Astrocyte of the hippocampus (primary cell): ENCODE results near the gene MSLN.
A peak's percentile ranks its signal among the peaks of the same experiment; 100 is the strongest.
"Not testable (repeated sequence)": the region's sequence is repeated elsewhere in the genome, so short reads cannot be mapped to it uniquely, and the experiment has no call there.

ENCODE experiments used
- DNase-seq: peaks from one replicate; pipeline ENCODE4 v3.0.0; 2011; ENCODE audit warnings: low read depth, low spot score

Gene MSLN

GRCh38 chr16:774086-775001 is 13.8 kb downstream of the MSLN start:
- DNase-seq = no peak

GRCh38 chr16:775236-775796 is 14.8 kb downstream of the MSLN start:
- no peak for DNase-seq

GRCh38 chr16:776298-776697 is 15.8 kb downstream of the MSLN start:
- not testable (repeated sequence) for DNase-seq

GRCh38 chr16:776824-777223 is 16.3 kb downstream of the MSLN start:
- no peak for DNase-seq

- DNase-seq = peak; percentile 48
These were observed 17.3 kb downstream of the MSLN start for GRCh38 chr16:777826-778225.

GRCh38 chr16:778447-778846 is 17.9 kb downstream of the MSLN start:
- DNase-seq = no peak

- no peak for DNase-seq
These were observed 18.5 kb downstream of the MSLN start for GRCh38 chr16:778909-779527.

- DNase-seq = no peak
These were observed 19.0 kb downstream of the MSLN start for GRCh38 chr16:779561-779960.

GRCh38 chr16:780296-780695 is 19.8 kb downstream of the MSLN start:
- DNase-seq = no peak

GRCh38 chr16:781346-782010 is 20.9 kb downstream of the MSLN start:
- DNase-seq = no peak

GRCh38 chr16:782258-782657 is 21.7 kb downstream of the MSLN start:
- DNase-seq = no peak

- no peak for DNase-seq
These were observed 22.4 kb downstream of the MSLN start for GRCh38 chr16:782766-783403.

- DNase-seq = no peak
These were observed 23.0 kb downstream of the MSLN start for GRCh38 chr16:783404-784161.

GRCh38 chr16:784431-784830 is 23.9 kb downstream of the MSLN start:
- no peak for DNase-seq

GRCh38 chr16:785563-786535 is 25.3 kb downstream of the MSLN start:
- peak; percentile 83 for DNase-seq

GRCh38 chr16:787321-787966 is 26.9 kb downstream of the MSLN start:
- no peak for DNase-seq

GRCh38 chr16:787978-788398 is 27.5 kb downstream of the MSLN start, which contains the start of gene RPUSD1:
TSS of gene RPUSD1 (minus strand) at chr16:788381. CDS start at chr16:787737, 644 bp downstream.
- no peak for DNase-seq

- DNase-seq = peak; percentile 98
These were observed 28.0 kb downstream of the MSLN start, which contains the start of gene CHTF18 for GRCh38 chr16:788399-789126. TSS of gene CHTF18 (plus strand) at chr16:788620. CDS start at chr16:788685, 65 bp downstream.
